ENCODE data around the gene SPATS2L.

DNA sequence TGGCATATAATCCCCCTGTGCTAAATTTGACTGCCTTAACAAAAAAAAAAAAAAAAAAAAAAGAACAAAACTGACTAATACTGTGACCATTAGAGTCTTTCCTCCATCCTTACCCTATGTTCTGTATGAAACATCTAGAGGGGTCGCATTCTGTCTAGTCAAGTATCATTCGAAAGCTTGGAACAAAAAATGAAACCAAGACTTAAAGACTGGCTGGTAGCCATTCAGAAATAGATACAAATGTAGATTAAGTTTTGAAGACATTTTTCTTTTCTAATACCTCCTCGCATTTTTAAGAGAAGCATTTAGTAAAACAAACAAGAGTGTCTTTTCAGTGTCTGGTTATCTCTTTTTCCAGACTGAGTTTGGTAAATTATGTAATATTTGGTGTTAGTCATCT, 66.7 kb downstream of the SPATS2L start:
- TF ChIP-seq, protein P1, sequence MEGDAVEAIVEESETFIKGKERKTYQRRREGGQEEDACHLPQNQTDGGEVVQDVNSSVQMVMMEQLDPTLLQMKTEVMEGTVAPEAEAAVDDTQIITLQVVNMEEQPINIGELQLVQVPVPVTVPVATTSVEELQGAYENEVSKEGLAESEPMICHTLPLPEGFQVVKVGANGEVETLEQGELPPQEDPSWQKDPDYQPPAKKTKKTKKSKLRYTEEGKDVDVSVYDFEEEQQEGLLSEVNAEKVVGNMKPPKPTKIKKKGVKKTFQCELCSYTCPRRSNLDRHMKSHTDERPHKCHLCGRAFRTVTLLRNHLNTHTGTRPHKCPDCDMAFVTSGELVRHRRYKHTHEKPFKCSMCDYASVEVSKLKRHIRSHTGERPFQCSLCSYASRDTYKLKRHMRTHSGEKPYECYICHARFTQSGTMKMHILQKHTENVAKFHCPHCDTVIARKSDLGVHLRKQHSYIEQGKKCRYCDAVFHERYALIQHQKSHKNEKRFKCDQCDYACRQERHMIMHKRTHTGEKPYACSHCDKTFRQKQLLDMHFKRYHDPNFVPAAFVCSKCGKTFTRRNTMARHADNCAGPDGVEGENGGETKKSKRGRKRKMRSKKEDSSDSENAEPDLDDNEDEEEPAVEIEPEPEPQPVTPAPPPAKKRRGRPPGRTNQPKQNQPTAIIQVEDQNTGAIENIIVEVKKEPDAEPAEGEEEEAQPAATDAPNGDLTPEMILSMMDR (IDR thresholded peaks at IDR 0.05; ENCODE audit: insufficient read depth, low read length, poor library complexity, severe bottlenecking): no peak
- TF ChIP-seq EZH2phosphoT487 (conservative IDR thresholded peaks at IDR 0.05; ENCODE audit: low read length): no peak
